HepG2 (cell line): ENCODE measurements around the gene CACNG5. TPM values are rescaled to one million over a fixed set of nuclear protein-coding genes. Genes with fewer than 3 reads are reported as not detected.

Experiments used
- ATAC-seq: fragments of 200-7000 bp; cut with Tn5 transposase; 3 replicates; pipeline ENCODE4 v1.9.1; 2020; ENCODE audit warnings: mild to moderate bottlenecking, moderate library complexity
- BruUV-seq: library from RNA; stranded (reverse); fragments of 400-500 nt; replicated peaks from 2 replicates; lab custom pipeline; 2021; lab: Mats Ljungman, UMichigan
- CTCF ChIA-PET: fragments of 300-600 bp; formaldehyde crosslinking; extraction: SDS; loops from one replicate; lab custom pipeline; 2021; ENCODE audit warnings: low total read pairs, inconsistent platforms, low intra/inter-chr PET ratio; lab: Yijun Ruan, JAX
- POLR2A ChIA-PET: fragments of 350-600 bp; sonication (Branson Sonifier 250); formaldehyde crosslinking; loops from one replicate; lab custom pipeline; 2020; ENCODE audit warnings: antibody characterized with exemption, inconsistent platforms; lab: Yijun Ruan, JAX
- DNase-seq: peaks from one replicate; pipeline ENCODE4 v3.0.0-alpha.2; 2015; ENCODE audit warnings: low spot score
- FAIRE-seq: peaks from 3 replicates; lab custom pipeline; 2011; peaks lifted over from hg19 to GRCh38; lab: Jason Lieb, UNC
- H2AFZ ChIP-seq: one replicate; pipeline ENCODE4 v1.6.1; 2011; ENCODE audit warnings: low read length, inconsistent platforms
- H3K27ac ChIP-seq: fragments of 300-600 bp; 3 replicates; pipeline ENCODE4 v1.8.0; 2011; ENCODE audit warnings: mixed run types, mild to moderate bottlenecking, mixed read lengths, low read length, inconsistent platforms; ENCODE audit not compliant: insufficient read depth; ENCODE audit errors: extremely low read length
- H3K27me3 ChIP-seq, 2 experiments: fragments of 200-600 bp in 1 of 2; 2 replicates in 1 of 2; 3 replicates in 1 of 2; pipeline versions ENCODE4 v1.6.0 to v1.8.0; 2011; ENCODE audit warnings: low read length in 2 of 2, mild to moderate bottlenecking in 2 of 2, moderate library complexity in 2 of 2, inconsistent platforms in 1 of 2; ENCODE audit not compliant: insufficient read depth in 2 of 2, control insufficient read depth in 1 of 2
- H3K36me3 ChIP-seq, 2 experiments: fragments of 200-600 bp in 1 of 2; replicated peaks in 1 of 2; 2 replicates in 1 of 2; 3 replicates in 1 of 2; pipeline versions ENCODE4 v1.5.1 to v1.8.0; 2011; ENCODE audit warnings: low read length in 2 of 2, inconsistent platforms in 1 of 2; ENCODE audit not compliant: insufficient read depth in 2 of 2, control insufficient read depth in 1 of 2
- H3K4me1 ChIP-seq: 2 replicates; pipeline ENCODE4 v1.5.1; 2012; ENCODE audit warnings: low read length, inconsistent platforms; ENCODE audit not compliant: insufficient read depth
- H3K4me2 ChIP-seq: 2 replicates; pipeline ENCODE4 v1.6.0; 2011; ENCODE audit warnings: low read depth, low read length, inconsistent platforms
- H3K4me3 ChIP-seq, 3 experiments: fragments of 200-600 bp in 1 of 3; sonication (generic), shearing (Covaris generic) in 1 of 3; replicated peaks in 1 of 3; 2 replicates each; pipeline ENCODE4 v1.5.1; 2011 to 2016; ENCODE audit warnings: low read length in 3 of 3, inconsistent platforms in 2 of 3, low read depth in 2 of 3, mild to moderate bottlenecking in 2 of 3, control low read depth in 1 of 3, mixed read lengths in 1 of 3; ENCODE audit not compliant: insufficient read depth in 1 of 3
- H3K79me2 ChIP-seq: one replicate; pipeline ENCODE4 v1.6.1; 2011; ENCODE audit warnings: low read length, inconsistent platforms; ENCODE audit not compliant: insufficient read depth
- H3K9ac ChIP-seq: 2 replicates; pipeline ENCODE4 v1.6.0; 2011; ENCODE audit warnings: mild to moderate bottlenecking, low read depth, low read length, inconsistent platforms; ENCODE audit not compliant: insufficient read depth
- H3K9me3 ChIP-seq: 2 replicates; pipeline ENCODE4 v1.5.1; 2012; ENCODE audit warnings: mild to moderate bottlenecking, low read length
- H4K20me1 ChIP-seq: 2 replicates; pipeline ENCODE4 v1.6.0; 2011; ENCODE audit warnings: inconsistent platforms, mild to moderate bottlenecking, low read length, moderate library complexity; ENCODE audit not compliant: insufficient read depth
- GATAD1 ChIP-seq: IDR thresholded peaks from 2 replicates; pipeline ENCODE4 v1.6.1; 2016; ENCODE audit warnings: missing genetic modification reagents, missing compliant biosample characterization
- HMG20A ChIP-seq: IDR thresholded peaks from 2 replicates; pipeline ENCODE4 v1.6.1; 2016; ENCODE audit warnings: borderline replicate concordance
- KDM6A ChIP-seq: IDR thresholded peaks from 2 replicates; pipeline ENCODE4 v1.6.1; 2016; ENCODE audit warnings: low read depth
- SMC3 ChIP-seq: IDR thresholded peaks from 2 replicates; pipeline ENCODE4 v1.6.1; 2011; ENCODE audit warnings: low read length, improper control_type of control experiment
- STAG1 ChIP-seq: sonication (generic); formaldehyde crosslinking; IDR thresholded peaks from 2 replicates; pipeline ENCODE4 v1.4.0; 2020; ENCODE audit warnings: missing genetic modification reagents
- TRIM24 ChIP-seq: sonication (generic); formaldehyde crosslinking; IDR thresholded peaks from 2 replicates; pipeline ENCODE4 v1.8.0; 2022; ENCODE audit warnings: mild to moderate bottlenecking, missing genetic modification reagents
- ZNF136 ChIP-seq: sonication (generic); formaldehyde crosslinking; IDR thresholded peaks from 2 replicates; pipeline ENCODE4 v1.8.1; 2022; ENCODE audit warnings: low read depth, mild to moderate bottlenecking, moderate library complexity, missing genetic modification reagents
- ZNF761 ChIP-seq: sonication (generic); formaldehyde crosslinking; conservative IDR thresholded peaks from 2 replicates; pipeline ENCODE4 v1.4.0; 2020; ENCODE audit warnings: mild to moderate bottlenecking, missing genetic modification reagents
- ZNF792 ChIP-seq: IDR thresholded peaks from 2 replicates; pipeline ENCODE4 v1.6.1; 2016
- WGBS: methylation state at CpG from one replicate; pipeline ENCODE4 v1.1.6; 2017; ENCODE audit warnings: low lambda C conversion rate; 5-methylcytosine and 5-hydroxymethylcytosine counted together
- in situ Hi-C: cut with HindIII; loops from 2 replicates; pipeline ENCODE4 v1.10.0; 2017; ENCODE audit warnings: low pct_unique_long_range_greater_than_20kb; ENCODE audit not compliant: extremely low pct_ligation_motif_present
- intact Hi-C: fragments of 100-400 bp; cut with micrococcal nuclease; formaldehyde crosslinking; loops from one replicate; pipeline ENCODE4 v1.10.0; 2022; ENCODE audit not compliant: unreplicated experiment
- polyA plus RNA-seq, 8 experiments: library from polyadenylated mRNA; depleted of rRNA in 3 of 8; stranded (reverse) in 7 of 8; unstranded in 1 of 8; fragments of >200 nt; fragmentation: Illumina TruSeq in 4 of 8; extraction: Trizol in 4 of 8; gene quantifications; 2 replicates each; pipeline versions ENCODE4 v1.2.1 to v1.2.3, GENCODE V29; 2011 to 2016; ENCODE audit warnings: low read depth in 4 of 8, missing spikeins in 1 of 8, mixed read lengths in 1 of 8; ENCODE audit not compliant: insufficient read depth in 1 of 8
- total RNA-seq, 5 experiments: library from RNA; depleted of rRNA; stranded (reverse); fragments of >200 nt; fragmentation: Illumina TruSeq; extraction: Trizol; gene quantifications; 2 replicates each; pipeline ENCODE4 v1.2.3, GENCODE V29; 2016; ENCODE audit warnings: low read depth in 1 of 5
- TF ChIP-seq, protein P1 (sequence below): sonication (generic); formaldehyde crosslinking; IDR thresholded peaks from 2 replicates; pipeline ENCODE4 v1.8.1; 2023; ENCODE audit warnings: mild to moderate bottlenecking, missing genetic modification reagents, borderline replicate concordance
- TF ChIP-seq, protein P2 (sequence below): IDR thresholded peaks from 2 replicates; pipeline ENCODE4 v1.6.1; 2016; ENCODE audit warnings: missing compliant biosample characterization, missing genetic modification reagents, borderline replicate concordance
- TF ChIP-seq, protein P3 (sequence below): sonication (generic); formaldehyde crosslinking; IDR thresholded peaks from 2 replicates; pipeline ENCODE4 v1.8.1; 2022; ENCODE audit warnings: mild to moderate bottlenecking, missing genetic modification reagents
- TF ChIP-seq, protein P4 (sequence below): sonication (generic); formaldehyde crosslinking; IDR thresholded peaks from 2 replicates; pipeline ENCODE4 v1.5.0; 2020; ENCODE audit warnings: mild to moderate bottlenecking, missing genetic modification reagents, moderate library complexity
- TF ChIP-seq, protein P5 (sequence below): sonication (generic); formaldehyde crosslinking; IDR thresholded peaks from 2 replicates; pipeline ENCODE4 v1.5.1; 2020; ENCODE audit warnings: missing genetic modification reagents, mild to moderate bottlenecking, borderline replicate concordance

Gene CACNG5
- total and polyA plus RNA-seq, 2 of the 13 experiments (the other 11 are each of a cell fraction or from before 2014, with no cell fraction given): not detected

DNA sequence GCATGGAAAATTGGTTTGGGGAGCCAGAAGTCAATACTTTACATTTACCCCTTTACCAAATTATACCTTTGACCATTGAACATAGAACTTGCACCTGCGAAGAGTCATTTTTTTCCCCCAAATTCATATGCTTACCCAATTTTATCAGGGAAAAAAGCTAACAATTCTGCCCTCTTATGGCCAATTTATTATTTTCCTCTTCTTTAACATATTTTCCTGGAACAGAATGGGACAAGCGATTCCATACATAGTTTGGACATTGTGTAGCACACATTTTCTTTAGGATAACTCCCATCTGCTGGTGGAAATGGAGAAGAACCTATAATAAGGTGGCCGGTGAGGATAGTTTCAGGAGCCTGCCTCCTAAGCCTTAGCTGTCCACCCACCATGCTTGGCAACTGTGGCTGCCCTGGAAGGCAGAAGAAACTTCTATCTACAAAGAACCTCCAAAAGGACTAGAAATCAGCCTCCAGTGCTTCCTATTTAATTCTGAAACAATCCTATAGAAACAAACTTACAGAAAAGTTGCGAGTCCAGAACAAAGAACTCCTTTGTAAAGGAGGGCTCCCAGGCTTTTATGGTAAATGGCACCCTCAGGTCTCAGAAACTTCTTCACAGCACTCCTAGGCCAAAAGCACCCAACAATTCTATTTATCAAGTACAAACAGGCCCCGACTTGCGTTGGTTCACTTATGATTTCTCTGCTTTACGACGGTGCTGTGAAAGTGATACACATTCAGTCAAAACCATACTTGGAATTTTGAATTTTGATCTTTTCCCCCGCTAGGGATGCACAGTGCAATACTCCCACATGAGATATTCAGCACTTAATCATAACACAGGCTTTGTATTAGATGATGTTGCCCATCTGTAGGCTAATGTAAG, 65.5 kb downstream of the CACNG5 start:
- H3K9ac ChIP-seq: no peak overlapping the region
- POLR2A ChIA-PET: no interaction called here
- TF ChIP-seq, protein P1, sequence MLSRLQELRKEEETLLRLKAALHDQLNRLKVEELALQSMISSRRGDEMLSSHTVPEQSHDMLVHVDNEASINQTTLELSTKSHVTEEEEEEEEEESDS (CRISPR knock-in tag): no peak
- TF ChIP-seq SMC3 (peak; percentile 32; the same call in 1 of the 2 replicates), GATAD1 (CRISPR knock-in tag) (no peak), KDM6A (CRISPR knock-in tag) (no peak), HMG20A (CRISPR knock-in tag) (no peak), ZNF136 (CRISPR knock-in tag) (no peak), TRIM24 (CRISPR knock-in tag) (no peak), STAG1 (CRISPR knock-in tag) (peak; percentile 53), ZNF792 (no peak), ZNF761 (CRISPR knock-in tag) (no peak)
- TF ChIP-seq, protein P2, sequence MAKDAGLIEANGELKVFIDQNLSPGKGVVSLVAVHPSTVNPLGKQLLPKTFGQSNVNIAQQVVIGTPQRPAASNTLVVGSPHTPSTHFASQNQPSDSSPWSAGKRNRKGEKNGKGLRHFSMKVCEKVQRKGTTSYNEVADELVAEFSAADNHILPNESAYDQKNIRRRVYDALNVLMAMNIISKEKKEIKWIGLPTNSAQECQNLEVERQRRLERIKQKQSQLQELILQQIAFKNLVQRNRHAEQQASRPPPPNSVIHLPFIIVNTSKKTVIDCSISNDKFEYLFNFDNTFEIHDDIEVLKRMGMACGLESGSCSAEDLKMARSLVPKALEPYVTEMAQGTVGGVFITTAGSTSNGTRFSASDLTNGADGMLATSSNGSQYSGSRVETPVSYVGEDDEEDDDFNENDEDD: no peak
- TF ChIP-seq, protein P3, sequence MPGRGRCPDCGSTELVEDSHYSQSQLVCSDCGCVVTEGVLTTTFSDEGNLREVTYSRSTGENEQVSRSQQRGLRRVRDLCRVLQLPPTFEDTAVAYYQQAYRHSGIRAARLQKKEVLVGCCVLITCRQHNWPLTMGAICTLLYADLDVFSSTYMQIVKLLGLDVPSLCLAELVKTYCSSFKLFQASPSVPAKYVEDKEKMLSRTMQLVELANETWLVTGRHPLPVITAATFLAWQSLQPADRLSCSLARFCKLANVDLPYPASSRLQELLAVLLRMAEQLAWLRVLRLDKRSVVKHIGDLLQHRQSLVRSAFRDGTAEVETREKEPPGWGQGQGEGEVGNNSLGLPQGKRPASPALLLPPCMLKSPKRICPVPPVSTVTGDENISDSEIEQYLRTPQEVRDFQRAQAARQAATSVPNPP (CRISPR knock-in tag): no peak
- TF ChIP-seq, protein P4, sequence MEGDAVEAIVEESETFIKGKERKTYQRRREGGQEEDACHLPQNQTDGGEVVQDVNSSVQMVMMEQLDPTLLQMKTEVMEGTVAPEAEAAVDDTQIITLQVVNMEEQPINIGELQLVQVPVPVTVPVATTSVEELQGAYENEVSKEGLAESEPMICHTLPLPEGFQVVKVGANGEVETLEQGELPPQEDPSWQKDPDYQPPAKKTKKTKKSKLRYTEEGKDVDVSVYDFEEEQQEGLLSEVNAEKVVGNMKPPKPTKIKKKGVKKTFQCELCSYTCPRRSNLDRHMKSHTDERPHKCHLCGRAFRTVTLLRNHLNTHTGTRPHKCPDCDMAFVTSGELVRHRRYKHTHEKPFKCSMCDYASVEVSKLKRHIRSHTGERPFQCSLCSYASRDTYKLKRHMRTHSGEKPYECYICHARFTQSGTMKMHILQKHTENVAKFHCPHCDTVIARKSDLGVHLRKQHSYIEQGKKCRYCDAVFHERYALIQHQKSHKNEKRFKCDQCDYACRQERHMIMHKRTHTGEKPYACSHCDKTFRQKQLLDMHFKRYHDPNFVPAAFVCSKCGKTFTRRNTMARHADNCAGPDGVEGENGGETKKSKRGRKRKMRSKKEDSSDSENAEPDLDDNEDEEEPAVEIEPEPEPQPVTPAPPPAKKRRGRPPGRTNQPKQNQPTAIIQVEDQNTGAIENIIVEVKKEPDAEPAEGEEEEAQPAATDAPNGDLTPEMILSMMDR (CRISPR knock-in tag): peak; percentile 45
- TF ChIP-seq, protein P5, sequence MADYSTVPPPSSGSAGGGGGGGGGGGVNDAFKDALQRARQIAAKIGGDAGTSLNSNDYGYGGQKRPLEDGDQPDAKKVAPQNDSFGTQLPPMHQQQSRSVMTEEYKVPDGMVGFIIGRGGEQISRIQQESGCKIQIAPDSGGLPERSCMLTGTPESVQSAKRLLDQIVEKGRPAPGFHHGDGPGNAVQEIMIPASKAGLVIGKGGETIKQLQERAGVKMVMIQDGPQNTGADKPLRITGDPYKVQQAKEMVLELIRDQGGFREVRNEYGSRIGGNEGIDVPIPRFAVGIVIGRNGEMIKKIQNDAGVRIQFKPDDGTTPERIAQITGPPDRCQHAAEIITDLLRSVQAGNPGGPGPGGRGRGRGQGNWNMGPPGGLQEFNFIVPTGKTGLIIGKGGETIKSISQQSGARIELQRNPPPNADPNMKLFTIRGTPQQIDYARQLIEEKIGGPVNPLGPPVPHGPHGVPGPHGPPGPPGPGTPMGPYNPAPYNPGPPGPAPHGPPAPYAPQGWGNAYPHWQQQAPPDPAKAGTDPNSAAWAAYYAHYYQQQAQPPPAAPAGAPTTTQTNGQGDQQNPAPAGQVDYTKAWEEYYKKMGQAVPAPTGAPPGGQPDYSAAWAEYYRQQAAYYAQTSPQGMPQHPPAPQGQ: no peak
- no peaks in the 10 kb centered on the region for H4K20me1 ChIP-seq
- DNase-seq: peak; percentile 33
- intact Hi-C loops: loop anchor here (1.0 kb wide), 1 partner anchor 185 kb away; no protein-coding TSS in a partner anchor
- H3K27me3 ChIP-seq: peaks cover 7 to 28% of the 10 kb centered on the region in 2 experiments; a peak in 4 of 5 replicates
- H3K79me2 ChIP-seq: no peaks in the 10 kb centered on the region
- peak; percentile 51; the same call in 2 of the 3 replicates for ATAC-seq
- CTCF ChIA-PET: interaction anchor here (0.9 to 1.7 kb wide), 3 partner anchors 172 to 700 kb away, joined by 5 to 10 read pairs (median 7); no protein-coding TSS in a partner anchor
- no peak overlapping the region for H3K4me2 ChIP-seq
- no TSS peak for BruUV-seq
- H3K9me3 ChIP-seq: no peaks in the 10 kb centered on the region
- H2AFZ ChIP-seq: no peak overlapping the region
- no peaks in the 10 kb centered on the region for H3K36me3 ChIP-seq
- H3K4me3 ChIP-seq: no peak overlapping the region
- WGBS: 20% methylated on average over 9 of the region's 9 CpGs
- peaks cover 8% of the 10 kb centered on the region for H3K4me1 ChIP-seq
- peak; percentile 47 for FAIRE-seq
- in situ Hi-C loops: loop anchor here (10.0 kb wide), 1 partner anchor 706 kb away; the partner anchor contains the start of gene CEP112
- no peak overlapping the region for H3K27ac ChIP-seq
